Keratinocyte (primary cell): Measurements from ENCODE around the gene HOXB8. TPM values are rescaled to one million over a fixed set of nuclear protein-coding genes. Genes with fewer than 3 reads are reported as not detected.
A peak's percentile ranks its signal among the peaks of the same experiment; 100 is the strongest.

Source experiments
- DNase-seq: peaks from one replicate; pipeline ENCODE4 v3.0.0-alpha.2; 2011; ENCODE audit warnings: low read depth, missing footprints, low spot score
- FAIRE-seq: peaks from 2 replicates; lab custom pipeline; 2011; peaks lifted over from hg19 to GRCh38; lab: Jason Lieb, UNC
- H2AFZ ChIP-seq: 2 replicates; pipeline ENCODE4 v1.6.0; 2012; ENCODE audit warnings: low read length, control low read depth, inconsistent platforms; ENCODE audit not compliant: control insufficient read depth
- H3K27ac ChIP-seq: 2 replicates; pipeline ENCODE4 v1.5.1; 2011; ENCODE audit warnings: low read length; ENCODE audit not compliant: control insufficient read depth, insufficient read depth
- H3K27me3 ChIP-seq: 3 replicates; pipeline ENCODE4 v1.6.0; 2011; ENCODE audit warnings: low read length; ENCODE audit not compliant: control insufficient read depth, insufficient read depth; ENCODE audit errors: extremely low read depth
- H3K36me3 ChIP-seq, 2 experiments: 2 replicates in 1 of 2; 3 replicates in 1 of 2; pipeline ENCODE4 v1.5.1; 2011; ENCODE audit warnings: low read length in 2 of 2, mild to moderate bottlenecking in 1 of 2; ENCODE audit not compliant: control insufficient read depth in 2 of 2, insufficient read depth in 2 of 2; ENCODE audit errors: extremely low read depth in 1 of 2
- H3K4me1 ChIP-seq: 3 replicates; pipeline ENCODE4 v1.5.1; 2011; ENCODE audit warnings: low read length; ENCODE audit not compliant: control insufficient read depth, insufficient read depth; ENCODE audit errors: extremely low read depth
- H3K4me2 ChIP-seq: 3 replicates; pipeline ENCODE4 v1.6.0; 2011; ENCODE audit warnings: low read depth, low read length; ENCODE audit not compliant: control insufficient read depth, insufficient read depth; ENCODE audit errors: extremely low read depth
- H3K4me3 ChIP-seq, 3 experiments: fragments of 200-600 bp in 1 of 3; sonication (generic) in 1 of 3; 2 replicates in 2 of 3; 3 replicates in 1 of 3; pipeline ENCODE4 v1.5.1; 2011 to 2016; ENCODE audit warnings: low read length in 3 of 3, mild to moderate bottlenecking in 3 of 3, control low read depth in 2 of 3, inconsistent platforms in 1 of 3, low read depth in 1 of 3, mixed read lengths in 1 of 3, mixed run types in 1 of 3, moderate library complexity in 1 of 3; ENCODE audit not compliant: control insufficient read depth in 2 of 3, insufficient read depth in 2 of 3; ENCODE audit errors: extremely low read depth in 1 of 3
- H3K79me2 ChIP-seq: 2 replicates; pipeline ENCODE4 v1.6.0; 2012; ENCODE audit warnings: low read length; ENCODE audit not compliant: control insufficient read depth, insufficient read depth
- H3K9ac ChIP-seq: 3 replicates; pipeline ENCODE4 v1.6.0; 2011; ENCODE audit warnings: low read length; ENCODE audit not compliant: control insufficient read depth, insufficient read depth; ENCODE audit errors: extremely low read depth
- H3K9me1 ChIP-seq: 3 replicates; pipeline ENCODE4 v1.6.0; 2011; ENCODE audit warnings: low read length; ENCODE audit not compliant: control insufficient read depth, insufficient read depth; ENCODE audit errors: extremely low read depth
- H3K9me3 ChIP-seq: 2 replicates; pipeline ENCODE4 v1.5.1; 2012; ENCODE audit warnings: low read depth, low read length; ENCODE audit not compliant: control insufficient read depth
- H4K20me1 ChIP-seq: 3 replicates; pipeline ENCODE4 v1.6.0; 2011; ENCODE audit warnings: low read length; ENCODE audit not compliant: control insufficient read depth, insufficient read depth; ENCODE audit errors: extremely low read depth
- EZH2 ChIP-seq: IDR thresholded peaks from one replicate; pipeline ENCODE4 v1.6.1; 2012; ENCODE audit warnings: inconsistent platforms, mild to moderate bottlenecking, low read length, moderate library complexity
- dilution Hi-C: fragments of 300-500 bp; cut with MboI; formaldehyde crosslinking; loops from one replicate; pipeline ENCODE4 v1.7.0; 2020; ENCODE audit warnings: low sequenced_read_pairs; ENCODE audit not compliant: extremely low pct_ligation_motif_present
- polyA plus RNA-seq, 5 experiments: library from polyadenylated mRNA; depleted of rRNA in 3 of 5; stranded (reverse) in 3 of 5; stranded (forward) in 1 of 5; unstranded in 1 of 5; fragments of >200 nt; gene quantifications; 1 replicate in 1 of 5; 2 replicates in 3 of 5; 3 replicates in 1 of 5; pipeline versions ENCODE4 v1.2.1 to v1.2.3, GENCODE V29; 2011 to 2012; ENCODE audit warnings: missing spikeins in 2 of 5, low read depth in 1 of 5, low replicate concordance in 1 of 5
- TF ChIP-seq, protein P1 (sequence below), 3 experiments: IDR thresholded peaks in 1 of 3; conservative IDR thresholded peaks in 1 of 3; optimal IDR thresholded peaks in 1 of 3; 2 replicates in 2 of 3; 3 replicates in 1 of 3; pipeline versions ENCODE3 to v1.5.1; 2011; ENCODE audit warnings: low read length in 3 of 3, mild to moderate bottlenecking in 3 of 3, moderate library complexity in 2 of 3, control low read depth in 1 of 3, inconsistent platforms in 1 of 3; ENCODE audit not compliant: insufficient read depth in 2 of 3; ENCODE audit errors: extremely low read depth in 1 of 3

HOXB8 gene
- polyA plus RNA-seq, 1 donor (not counting 4 experiments of a cell fraction or from before 2014, with no cell fraction given) = not detected

DNA sequence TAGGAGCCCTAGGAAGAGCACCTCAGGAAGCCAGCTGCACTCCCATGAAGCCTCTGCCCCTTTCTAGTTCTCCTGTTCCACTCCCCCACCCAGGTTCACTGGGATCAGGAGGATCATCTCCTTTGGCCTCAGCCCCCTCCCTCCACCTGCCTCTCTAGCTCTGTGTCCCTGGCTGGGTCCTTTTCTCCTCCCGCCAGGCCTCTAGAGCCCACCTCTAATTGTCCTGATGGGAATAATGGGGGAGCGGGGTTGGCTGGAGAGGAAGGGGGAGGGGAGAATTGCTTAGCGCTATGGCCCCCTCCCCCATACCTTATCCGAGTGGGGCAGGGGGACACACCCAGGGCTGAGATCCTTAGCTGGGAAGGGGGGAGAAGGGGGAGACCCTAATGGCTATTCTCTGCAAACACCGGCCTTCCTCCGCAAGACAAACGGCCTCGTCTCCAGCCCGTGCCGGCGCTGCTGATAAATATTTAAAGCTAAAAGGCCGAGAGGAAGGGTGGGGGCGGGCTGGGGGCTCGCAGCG, 5.3 kb downstream of the HOXB8 start:
- no peak for DNase-seq
- no peak overlapping the region for H3K27ac ChIP-seq
- H3K4me2 ChIP-seq = peak overlapping the region; percentile 90
- dilution Hi-C loops = no loop called here
- no peaks in the 10 kb centered on the region for H3K36me3 ChIP-seq
- no peaks in the 10 kb centered on the region for H3K9me1 ChIP-seq
- peaks cover 90% of the 10 kb centered on the region for H3K27me3 ChIP-seq
- H3K79me2 ChIP-seq = no peaks in the 10 kb centered on the region
- no peak overlapping the region for H3K9ac ChIP-seq
- no peak for FAIRE-seq
- no peaks in the 10 kb centered on the region for H4K20me1 ChIP-seq
- no peaks in the 10 kb centered on the region for H3K9me3 ChIP-seq
- peaks cover 8% of the 10 kb centered on the region for H3K4me1 ChIP-seq
- TF ChIP-seq, protein P1, sequence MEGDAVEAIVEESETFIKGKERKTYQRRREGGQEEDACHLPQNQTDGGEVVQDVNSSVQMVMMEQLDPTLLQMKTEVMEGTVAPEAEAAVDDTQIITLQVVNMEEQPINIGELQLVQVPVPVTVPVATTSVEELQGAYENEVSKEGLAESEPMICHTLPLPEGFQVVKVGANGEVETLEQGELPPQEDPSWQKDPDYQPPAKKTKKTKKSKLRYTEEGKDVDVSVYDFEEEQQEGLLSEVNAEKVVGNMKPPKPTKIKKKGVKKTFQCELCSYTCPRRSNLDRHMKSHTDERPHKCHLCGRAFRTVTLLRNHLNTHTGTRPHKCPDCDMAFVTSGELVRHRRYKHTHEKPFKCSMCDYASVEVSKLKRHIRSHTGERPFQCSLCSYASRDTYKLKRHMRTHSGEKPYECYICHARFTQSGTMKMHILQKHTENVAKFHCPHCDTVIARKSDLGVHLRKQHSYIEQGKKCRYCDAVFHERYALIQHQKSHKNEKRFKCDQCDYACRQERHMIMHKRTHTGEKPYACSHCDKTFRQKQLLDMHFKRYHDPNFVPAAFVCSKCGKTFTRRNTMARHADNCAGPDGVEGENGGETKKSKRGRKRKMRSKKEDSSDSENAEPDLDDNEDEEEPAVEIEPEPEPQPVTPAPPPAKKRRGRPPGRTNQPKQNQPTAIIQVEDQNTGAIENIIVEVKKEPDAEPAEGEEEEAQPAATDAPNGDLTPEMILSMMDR (optimal IDR thresholded peaks at IDR 0.05 in 1 of 3, IDR thresholded peaks at IDR 0.05 in 1 of 3, conservative IDR thresholded peaks at IDR 0.05 in 1 of 3; ENCODE audit: extremely low read depth in 1 of 3, insufficient read depth in 2 of 3, low read length in 3 of 3) = no peak
- TF ChIP-seq EZH2 = peak; percentile 20
- H3K4me3 ChIP-seq = peak overlapping the region; percentile 51 to 78 (median 67)
- peak overlapping the region; percentile 84 for H2AFZ ChIP-seq

DNA sequence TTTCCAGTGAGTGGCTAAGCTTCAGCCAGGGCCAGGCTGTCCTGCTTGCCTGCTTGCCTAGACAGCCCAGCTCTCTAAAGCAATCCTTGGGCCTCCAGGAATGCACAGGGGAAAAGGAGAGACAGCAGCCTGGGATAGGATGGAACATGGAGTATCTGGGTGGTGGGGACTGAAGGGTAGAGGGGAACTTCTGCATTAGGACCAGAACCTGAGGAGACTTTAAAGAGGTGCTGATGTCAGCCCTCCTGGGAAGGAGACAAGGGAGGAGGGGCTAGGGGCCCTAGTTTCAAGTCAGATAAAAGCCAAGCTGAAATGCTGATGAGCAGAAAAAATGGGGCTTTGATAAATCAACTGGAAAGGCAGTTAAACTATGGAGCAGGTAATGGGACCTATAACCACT, 6.1 kb downstream of the HOXB8 start:
- Histone ChIP-seq H3K9me1 (no peaks in the 10 kb centered on the region), H3K9me3 (no peaks in the 10 kb centered on the region), H4K20me1 (no peaks in the 10 kb centered on the region), H3K4me3 (no peak overlapping the region), H3K27ac (no peak overlapping the region), H3K4me2 (no peak overlapping the region), H3K27me3 (peaks cover 90% of the 10 kb centered on the region), H3K79me2 (no peaks in the 10 kb centered on the region), H3K36me3 (no peaks in the 10 kb centered on the region), H2AFZ (no peak overlapping the region), H3K4me1 (peaks cover 5% of the 10 kb centered on the region), H3K9ac (no peak overlapping the region)
- dilution Hi-C loops = no loop called here
- no peak for DNase-seq
- no peak for FAIRE-seq
- no peak for TF ChIP-seq EZH2
- TF ChIP-seq, protein P1 (optimal IDR thresholded peaks at IDR 0.05 in 1 of 3, IDR thresholded peaks at IDR 0.05 in 1 of 3, conservative IDR thresholded peaks at IDR 0.05 in 1 of 3; ENCODE audit: extremely low read depth in 1 of 3, insufficient read depth in 2 of 3, low read length in 3 of 3) = no peak
